ENCODE measurements around the gene MGME1. TPM values are rescaled to one million over a fixed set of nuclear protein-coding genes. Genes with fewer than 3 reads are reported as not detected.

MGME1 gene
- total RNA-seq, 1 donor from 2014 or later: 25.0 TPM

DNA sequence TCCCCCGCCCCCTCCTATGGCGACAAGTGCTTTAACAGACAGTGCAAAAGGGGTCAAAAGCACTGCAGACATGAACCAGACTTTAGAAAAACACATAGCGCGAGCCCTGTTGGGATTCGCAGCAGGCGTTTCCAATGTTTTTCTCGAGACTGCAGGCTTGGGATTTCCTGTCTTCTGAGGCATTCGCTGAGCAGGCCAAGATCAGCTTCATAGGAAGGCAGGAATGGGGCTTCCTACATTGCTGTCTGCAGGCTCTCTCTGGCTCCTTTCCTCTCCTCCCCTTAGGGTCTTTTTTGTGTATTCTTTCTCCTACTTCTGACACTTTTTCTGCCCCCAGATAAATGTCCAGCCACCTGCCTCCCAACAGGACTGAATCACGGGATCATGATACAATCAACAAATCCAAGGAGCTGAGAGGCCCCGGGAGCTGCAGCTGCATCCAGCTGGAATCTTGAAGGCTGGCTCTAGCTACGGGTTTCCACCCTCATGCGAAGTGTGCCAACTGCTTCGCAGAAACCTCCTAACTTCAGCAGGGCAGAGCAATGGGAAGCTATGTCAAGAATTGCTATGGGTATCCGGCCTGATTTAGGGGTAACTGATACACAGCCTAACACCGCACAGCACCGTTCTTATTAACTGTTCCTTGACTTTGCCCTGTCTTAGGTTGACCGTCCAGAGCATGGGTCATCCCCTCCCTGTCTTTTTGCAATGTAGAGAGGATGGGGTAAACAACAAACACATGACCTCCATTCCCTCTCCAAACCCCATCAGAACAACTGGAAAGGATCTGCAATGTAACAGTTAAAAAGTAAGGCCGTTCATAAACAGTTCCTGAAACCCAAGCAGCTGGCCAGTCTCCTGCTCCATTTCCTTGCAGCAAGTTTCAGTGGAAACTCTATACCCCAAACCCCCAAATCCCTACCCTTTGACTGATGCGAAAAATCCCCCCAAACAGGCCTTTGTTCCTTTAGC lies 31.8 kb upstream of the MGME1 start:
- no peak for TF ChIP-seq CTCF (IDR thresholded peaks at IDR 0.05; ENCODE audit: unreplicated experiment)
- DNase-seq (ENCODE audit: low spot score in 2 of 2, unreplicated experiment in 2 of 2): no peak
- H3K4me1 Mint-ChIP-seq: peaks cover 43% of the 10 kb centered on the region
- H3K9me3 Mint-ChIP-seq: no peaks in the 10 kb centered on the region
- H3K36me3 Mint-ChIP-seq: no peaks in the 10 kb centered on the region
- peak overlapping the region; percentile 73 for H3K27ac Mint-ChIP-seq
- H3K4me3 Mint-ChIP-seq: peak overlapping the region; percentile 28
- H3K27me3 Mint-ChIP-seq (ENCODE audit: low read depth): no peaks in the 10 kb centered on the region

- no peak overlapping the region for H3K4me3 Mint-ChIP-seq
- peaks cover 38% of the 10 kb centered on the region for H3K4me1 Mint-ChIP-seq
- peak; percentile 50 to 77 for DNase-seq (ENCODE audit: low spot score in 2 of 2, unreplicated experiment in 2 of 2)
- no peaks in the 10 kb centered on the region for H3K9me3 Mint-ChIP-seq
- H3K27me3 Mint-ChIP-seq (ENCODE audit: low read depth): no peaks in the 10 kb centered on the region
- peak overlapping the region; percentile 49 for H3K27ac Mint-ChIP-seq
- peak; percentile 88 for TF ChIP-seq CTCF (IDR thresholded peaks at IDR 0.05; ENCODE audit: unreplicated experiment)
- H3K36me3 Mint-ChIP-seq: peaks cover 10% of the 10 kb centered on the region
Observed at GRCh38 chr20:17938871-17939619, 29.8 kb upstream of the MGME1 start.

- H3K9me3 Mint-ChIP-seq: no peaks in the 10 kb centered on the region
- H3K4me1 Mint-ChIP-seq: peaks cover 31% of the 10 kb centered on the region
- no peak for DNase-seq (ENCODE audit: low spot score in 2 of 2, unreplicated experiment in 2 of 2)
- H3K27ac Mint-ChIP-seq: peak overlapping the region; percentile 60
- TF ChIP-seq CTCF (IDR thresholded peaks at IDR 0.05; ENCODE audit: unreplicated experiment): no peak
- H3K27me3 Mint-ChIP-seq (ENCODE audit: low read depth): no peaks in the 10 kb centered on the region
- H3K4me3 Mint-ChIP-seq: no peak overlapping the region
- peaks cover 11% of the 10 kb centered on the region for H3K36me3 Mint-ChIP-seq
Observed at GRCh38 chr20:17939622-17940223, 29.1 kb upstream of the MGME1 start.

- Mint-ChIP-seq H3K27ac (peak overlapping the region; percentile 60), H3K27me3 (ENCODE audit: low read depth) (no peaks in the 10 kb centered on the region), H3K36me3 (peaks cover 16% of the 10 kb centered on the region), H3K4me1 (peaks cover 26% of the 10 kb centered on the region), H3K4me3 (no peak overlapping the region), H3K9me3 (no peaks in the 10 kb centered on the region)
- no peak for DNase-seq (ENCODE audit: low spot score in 2 of 2, unreplicated experiment in 2 of 2)
- TF ChIP-seq CTCF (IDR thresholded peaks at IDR 0.05; ENCODE audit: unreplicated experiment): no peak
Observed at GRCh38 chr20:17940224-17940971, 28.4 kb upstream of the MGME1 start.

All from mesothelial cell of epicardium (in vitro differentiated cells).